ENCODE data around the gene CADM1. TPM values are rescaled to one million over a fixed set of nuclear protein-coding genes. Genes with fewer than 3 reads are reported as not detected.

Gene CADM1
- total RNA-seq, 1 experiment from 2014 or later: 0.79 TPM

- TF ChIP-seq REST (IDR thresholded peaks at IDR 0.05; ENCODE audit: low read depth): no peak
Observed at GRCh38 chr11:115157247-115157646, 347.0 kb downstream of the CADM1 start (continued).

GRCh38 chr11:115155978-115156377 is 348.2 kb downstream of the CADM1 start:
- Histone ChIP-seq H3K27me3 (ENCODE audit: insufficient read depth, low read length) (no peaks in the 10 kb centered on the region), H3K4me3 (replicated peaks in 1 of 2; ENCODE audit: low read depth in 1 of 2, low read length in 2 of 2) (no peak overlapping the region), H3K9me2 (ENCODE audit: insufficient read depth) (no peaks in the 10 kb centered on the region), H3K36me3 (ENCODE audit: control insufficient read depth in 1 of 2, insufficient read depth in 2 of 2, low read length in 2 of 2) (no peaks in the 10 kb centered on the region), H3K9me3 (ENCODE audit: control insufficient read depth in 1 of 2, insufficient read depth in 1 of 2, low read depth in 1 of 2, low read length in 2 of 2) (peaks cover 0 to 3% of the 10 kb centered on the region in 2 experiments; a peak in 1 of 4 replicates), H3K4me2 (ENCODE audit: low read length) (no peak overlapping the region), H4K20me1 (ENCODE audit: insufficient read depth) (no peaks in the 10 kb centered on the region), H2AFZ (ENCODE audit: low read depth, low read length, poor library complexity, severe bottlenecking) (no peak overlapping the region), H3K4me1 (ENCODE audit: control insufficient read depth in 1 of 2, insufficient read depth in 2 of 2, low read length in 2 of 2) (no peaks in the 10 kb centered on the region), H3K9ac (ENCODE audit: low read length) (no peak overlapping the region), H3K79me2 (ENCODE audit: insufficient read depth, low read length) (no peaks in the 10 kb centered on the region), H3K27ac (ENCODE audit: low read depth, low read length) (no peak overlapping the region)
- intact Hi-C loops (cut with micrococcal nuclease): no loop called here
- DNase-seq (ENCODE audit: low read depth, low spot score) (no peak), ATAC-seq (no peak)
- no TSS peak for BruUV-seq (replicated peaks)
- ChIA-PET POLR2A (no interaction called here), CTCF (no interaction called here), RAD21 (ENCODE audit: low non-redundant PET in 1 of 2, low total read pairs in 2 of 2, uncharacterized antibody in 2 of 2, unreplicated experiment in 2 of 2) (no interaction called here)
- no peak for TF ChIP-seq ELF1 (IDR thresholded peaks at IDR 0.05; ENCODE audit: borderline replicate concordance, low read depth)
- TF ChIP-seq, protein P1, sequence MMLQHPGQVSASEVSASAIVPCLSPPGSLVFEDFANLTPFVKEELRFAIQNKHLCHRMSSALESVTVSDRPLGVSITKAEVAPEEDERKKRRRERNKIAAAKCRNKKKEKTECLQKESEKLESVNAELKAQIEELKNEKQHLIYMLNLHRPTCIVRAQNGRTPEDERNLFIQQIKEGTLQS (IDR thresholded peaks at IDR 0.05): no peak
- TF ChIP-seq CTCF (IDR thresholded peaks at IDR 0.05 in 2 of 3, conservative IDR thresholded peaks at IDR 0.05 in 1 of 3; ENCODE audit: borderline replicate concordance in 1 of 3, insufficient read depth in 1 of 3, low read depth in 2 of 3, low read length in 2 of 3): no peak
- TF ChIP-seq POLR2A (IDR thresholded peaks at IDR 0.05; ENCODE audit: borderline replicate concordance, extremely low read depth, insufficient read depth, insufficient read length): no peak
- no peak for TF ChIP-seq ZFX (IDR thresholded peaks at IDR 0.05)
- no peak for TF ChIP-seq EGR1 (IDR thresholded peaks at IDR 0.05; ENCODE audit: low read depth)
- TF ChIP-seq REST (IDR thresholded peaks at IDR 0.05; ENCODE audit: low read depth): no peak
- TF ChIP-seq EZH2phosphoT487 (IDR thresholded peaks at IDR 0.05; ENCODE audit: borderline replicate concordance): no peak
- TF ChIP-seq SIN3A (IDR thresholded peaks at IDR 0.05; ENCODE audit: low read depth): no peak
- TF ChIP-seq SRF (IDR thresholded peaks at IDR 0.05; ENCODE audit: low read depth): no peak
- TF ChIP-seq RAD21 (IDR thresholded peaks at IDR 0.05; ENCODE audit: low read depth): no peak
- no peak for TF ChIP-seq JUND (IDR thresholded peaks at IDR 0.05)
- no peak for TF ChIP-seq POLR2AphosphoS5 (IDR thresholded peaks at IDR 0.05; ENCODE audit: low read depth, low read length)
- TF ChIP-seq YY1 (IDR thresholded peaks at IDR 0.05; ENCODE audit: extremely low read depth, insufficient replicate concordance, low read depth, low read length): no peak
- TF ChIP-seq SP1 (IDR thresholded peaks at IDR 0.05; ENCODE audit: low read depth): no peak
- TF ChIP-seq CEBPB (IDR thresholded peaks at IDR 0.05; ENCODE audit: low read depth): no peak
- no peak for TF ChIP-seq MAX (IDR thresholded peaks at IDR 0.05)

Measured in HCT116 (cell line).